Measurements from ENCODE around the gene CWC27.

Gene CWC27

DNA sequence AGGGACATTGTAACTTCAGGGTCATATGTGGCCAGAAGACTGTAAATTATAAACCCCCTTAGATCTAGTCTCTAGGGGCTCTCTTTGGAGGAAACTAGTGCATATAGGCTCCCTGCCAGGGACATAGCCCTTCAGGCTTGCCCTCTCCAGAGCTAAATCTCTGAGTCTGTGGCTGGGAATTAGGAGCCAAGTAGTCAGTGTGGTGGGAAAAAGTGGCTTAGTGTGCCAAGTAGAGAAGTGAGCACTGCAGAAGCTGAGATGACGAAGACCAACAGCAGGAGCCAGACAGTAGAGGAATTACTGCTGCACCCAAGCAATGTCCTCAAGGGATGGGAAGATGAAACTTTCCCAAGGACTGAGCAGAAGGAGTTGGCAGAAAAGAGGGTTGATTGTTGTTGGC lies 71.2 kb downstream of the CWC27 start:
- TF ChIP-seq EZH2 (IDR thresholded peaks at IDR 0.05; ENCODE audit: borderline replicate concordance, low read length), result no peak
- TF ChIP-seq, protein P1, sequence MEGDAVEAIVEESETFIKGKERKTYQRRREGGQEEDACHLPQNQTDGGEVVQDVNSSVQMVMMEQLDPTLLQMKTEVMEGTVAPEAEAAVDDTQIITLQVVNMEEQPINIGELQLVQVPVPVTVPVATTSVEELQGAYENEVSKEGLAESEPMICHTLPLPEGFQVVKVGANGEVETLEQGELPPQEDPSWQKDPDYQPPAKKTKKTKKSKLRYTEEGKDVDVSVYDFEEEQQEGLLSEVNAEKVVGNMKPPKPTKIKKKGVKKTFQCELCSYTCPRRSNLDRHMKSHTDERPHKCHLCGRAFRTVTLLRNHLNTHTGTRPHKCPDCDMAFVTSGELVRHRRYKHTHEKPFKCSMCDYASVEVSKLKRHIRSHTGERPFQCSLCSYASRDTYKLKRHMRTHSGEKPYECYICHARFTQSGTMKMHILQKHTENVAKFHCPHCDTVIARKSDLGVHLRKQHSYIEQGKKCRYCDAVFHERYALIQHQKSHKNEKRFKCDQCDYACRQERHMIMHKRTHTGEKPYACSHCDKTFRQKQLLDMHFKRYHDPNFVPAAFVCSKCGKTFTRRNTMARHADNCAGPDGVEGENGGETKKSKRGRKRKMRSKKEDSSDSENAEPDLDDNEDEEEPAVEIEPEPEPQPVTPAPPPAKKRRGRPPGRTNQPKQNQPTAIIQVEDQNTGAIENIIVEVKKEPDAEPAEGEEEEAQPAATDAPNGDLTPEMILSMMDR (IDR thresholded peaks at IDR 0.05; ENCODE audit: low read length), result no peak
- H3K27ac ChIP-seq (ENCODE audit: low read depth, low read length, poor library complexity, severe bottlenecking), result no peak overlapping the region
- H3K9ac ChIP-seq (ENCODE audit: low read length), result no peak overlapping the region
- H3K36me3 ChIP-seq (ENCODE audit: insufficient read depth, low read length), result peaks cover 7% of the 10 kb centered on the region; the same call in 1 of the 2 replicates
- no peaks in the 10 kb centered on the region for H3F3A ChIP-seq (ENCODE audit: insufficient read depth, low read length)
- H3K9me2 ChIP-seq (ENCODE audit: low read depth, low read length), result no peaks in the 10 kb centered on the region
- H3K27me3 ChIP-seq (ENCODE audit: insufficient read depth, low read length), result no peaks in the 10 kb centered on the region
- no peaks in the 10 kb centered on the region for H3K4me1 ChIP-seq (ENCODE audit: insufficient read depth, low read length, severe bottlenecking)
- H3K4me2 ChIP-seq (ENCODE audit: low read length), result no peak overlapping the region
- H3K79me2 ChIP-seq (ENCODE audit: insufficient read depth, low read length), result no peaks in the 10 kb centered on the region
- H3K4me3 ChIP-seq (ENCODE audit: low read depth, low read length, poor library complexity, severe bottlenecking), result no peak overlapping the region
- H4K20me1 ChIP-seq (ENCODE audit: insufficient read depth, low read length), result no peaks in the 10 kb centered on the region
- H2AFZ ChIP-seq (ENCODE audit: low read length), result no peak overlapping the region
- H3K9me3 ChIP-seq (ENCODE audit: low read length), result 0 out of 2 replicates have a peak, but pooled peaks cover under 1% of the 10 kb centered on the region

DNA sequence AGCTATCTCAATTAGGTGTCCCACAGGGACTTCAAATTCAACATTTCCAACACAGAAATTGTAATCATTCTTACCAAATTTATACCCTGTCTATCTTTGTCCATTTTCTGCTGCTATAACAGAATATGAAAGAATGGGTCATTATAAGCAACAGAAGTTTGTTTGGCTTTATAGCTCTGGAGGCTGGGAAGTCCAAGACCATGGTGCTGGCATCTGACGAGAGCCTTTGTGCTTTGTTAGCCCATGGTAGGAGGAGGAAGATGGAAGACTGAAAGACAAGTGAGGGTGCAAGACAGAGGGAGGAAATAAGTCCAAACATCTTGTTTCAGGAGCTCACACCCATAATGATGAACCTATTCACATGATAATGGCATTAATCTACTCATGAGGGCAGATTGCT lies 72.2 kb downstream of the CWC27 start:
- H3K4me2 ChIP-seq (ENCODE audit: low read length), result no peak overlapping the region
- H3K27me3 ChIP-seq (ENCODE audit: insufficient read depth, low read length), result no peaks in the 10 kb centered on the region
- no peaks in the 10 kb centered on the region for H3K4me1 ChIP-seq (ENCODE audit: insufficient read depth, low read length, severe bottlenecking)
- H4K20me1 ChIP-seq (ENCODE audit: insufficient read depth, low read length), result no peaks in the 10 kb centered on the region
- no peak overlapping the region for H3K4me3 ChIP-seq (ENCODE audit: low read depth, low read length, poor library complexity, severe bottlenecking)
- H3K9ac ChIP-seq (ENCODE audit: low read length), result no peak overlapping the region
- TF ChIP-seq EZH2 (IDR thresholded peaks at IDR 0.05; ENCODE audit: borderline replicate concordance, low read length), result no peak
- TF ChIP-seq, protein P1 (IDR thresholded peaks at IDR 0.05; ENCODE audit: low read length), result no peak
- H3K9me2 ChIP-seq (ENCODE audit: low read depth, low read length), result no peaks in the 10 kb centered on the region
- no peaks in the 10 kb centered on the region for H3K79me2 ChIP-seq (ENCODE audit: insufficient read depth, low read length)
- H3K36me3 ChIP-seq (ENCODE audit: insufficient read depth, low read length), result peaks cover 7% of the 10 kb centered on the region; the same call in 1 of the 2 replicates
- no peak overlapping the region for H3K27ac ChIP-seq (ENCODE audit: low read depth, low read length, poor library complexity, severe bottlenecking)
- no peak overlapping the region for H2AFZ ChIP-seq (ENCODE audit: low read length)
- peaks cover 7% of the 10 kb centered on the region; the same call in 1 of the 2 replicates for H3K9me3 ChIP-seq (ENCODE audit: low read length)
- no peaks in the 10 kb centered on the region for H3F3A ChIP-seq (ENCODE audit: insufficient read depth, low read length)

DNA sequence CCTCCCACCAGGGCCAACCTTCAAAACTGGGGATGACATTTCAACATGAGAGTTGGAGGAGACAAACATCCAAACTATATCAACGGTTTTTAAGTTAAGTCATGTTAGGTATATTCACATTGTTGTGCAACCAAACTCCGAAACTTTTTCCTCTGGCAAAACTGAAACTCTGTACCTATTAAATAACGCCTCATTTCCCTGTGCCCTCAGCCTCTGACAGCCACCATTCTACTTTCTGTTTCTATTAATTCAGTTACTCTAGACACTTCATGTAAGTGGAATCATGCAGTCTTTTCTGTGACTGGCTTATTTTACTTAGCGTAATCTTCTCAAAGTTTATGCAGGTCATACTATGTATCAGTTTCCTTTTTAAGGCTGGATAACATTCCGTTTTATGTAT lies 85.0 kb downstream of the CWC27 start:
- H3K4me3 ChIP-seq (ENCODE audit: low read depth, low read length, poor library complexity, severe bottlenecking), result no peak overlapping the region
- H3K79me2 ChIP-seq (ENCODE audit: insufficient read depth, low read length), result no peaks in the 10 kb centered on the region
- H3K36me3 ChIP-seq (ENCODE audit: insufficient read depth, low read length), result no peaks in the 10 kb centered on the region
- no peaks in the 10 kb centered on the region for H3K27me3 ChIP-seq (ENCODE audit: insufficient read depth, low read length)
- no peaks in the 10 kb centered on the region for H4K20me1 ChIP-seq (ENCODE audit: insufficient read depth, low read length)
- no peaks in the 10 kb centered on the region for H3K4me1 ChIP-seq (ENCODE audit: insufficient read depth, low read length, severe bottlenecking)
- no peaks in the 10 kb centered on the region for H3K9me2 ChIP-seq (ENCODE audit: low read depth, low read length)
- no peak overlapping the region for H3K27ac ChIP-seq (ENCODE audit: low read depth, low read length, poor library complexity, severe bottlenecking)
- TF ChIP-seq, protein P1 (IDR thresholded peaks at IDR 0.05; ENCODE audit: low read length), result no peak
- TF ChIP-seq EZH2 (IDR thresholded peaks at IDR 0.05; ENCODE audit: borderline replicate concordance, low read length), result no peak
- H3K4me2 ChIP-seq (ENCODE audit: low read length), result no peak overlapping the region
- H3K9me3 ChIP-seq (ENCODE audit: low read length), result no peaks in the 10 kb centered on the region
- no peaks in the 10 kb centered on the region for H3F3A ChIP-seq (ENCODE audit: insufficient read depth, low read length)
- H3K9ac ChIP-seq (ENCODE audit: low read length), result no peak overlapping the region
- no peak overlapping the region for H2AFZ ChIP-seq (ENCODE audit: low read length)
